Activated CD8-positive, alpha-beta T cell treated with anti-CD3 and anti-CD28 coated beads for 36 hours (primary cell): ENCODE results near the gene PRKD3. TPM values are rescaled to one million over a fixed set of nuclear protein-coding genes. Genes with fewer than 3 reads are reported as not detected.

Experiments used
- ATAC-seq: fragments of 200-7000 bp; cut with Tn5 transposase; one replicate; pipeline ENCODE4 v1.10.0; 2021; ENCODE audit warnings: mild to moderate bottlenecking, moderate library complexity
- CTCF ChIA-PET: fragments of 350-600 bp; sonication (Branson Sonifier 250); formaldehyde crosslinking; loops from one replicate; lab custom pipeline; 2021; ENCODE audit warnings: antibody characterized with exemption; lab: Charles Lee
- POLR2A ChIA-PET: fragments of 350-600 bp; sonication (Branson Sonifier 250); formaldehyde crosslinking; loops from one replicate; lab custom pipeline; 2021; ENCODE audit warnings: antibody characterized with exemption; lab: Charles Lee
- DNase-seq: peaks from one replicate; pipeline ENCODE4 v3.0.0-alpha.2; 2020
- H3K27ac Mint-ChIP-seq: one replicate; pipeline ENCODE4 v1.8.0; 2021; ENCODE audit warnings: mild to moderate bottlenecking, mixed read lengths
- H3K27me3 Mint-ChIP-seq: one replicate; pipeline ENCODE4 v1.8.0; 2021; ENCODE audit warnings: mixed read lengths
- H3K36me3 Mint-ChIP-seq: one replicate; pipeline ENCODE4 v1.8.0; 2021; ENCODE audit warnings: low read depth, mixed read lengths
- H3K4me1 Mint-ChIP-seq: one replicate; pipeline ENCODE4 v1.8.0; 2021; ENCODE audit warnings: low read depth, mixed read lengths
- H3K4me3 Mint-ChIP-seq: one replicate; pipeline ENCODE4 v1.8.0; 2021; ENCODE audit warnings: mild to moderate bottlenecking, moderate library complexity, mixed read lengths
- H3K9me3 Mint-ChIP-seq: one replicate; pipeline ENCODE4 v1.8.0; 2021; ENCODE audit warnings: mixed read lengths
- intact Hi-C: fragments of 100-400 bp; cut with micrococcal nuclease; formaldehyde crosslinking; loops from one replicate; pipeline ENCODE4 v1.10.0; 2022
- total RNA-seq, 2 experiments: library from RNA; stranded (reverse); gene quantifications; one replicate each; pipeline ENCODE4 v1.2.3, GENCODE V29; 2021
- TF ChIP-seq, protein P1 (sequence below): fragments of 200-600 bp; IDR thresholded peaks from one replicate; pipeline ENCODE4 v1.8.0; 2022; ENCODE audit warnings: antibody characterized with exemption, mild to moderate bottlenecking

PRKD3 gene
- total RNA-seq, 2 experiments from 2014 or later = 23.8 to 25.6 TPM

DNA sequence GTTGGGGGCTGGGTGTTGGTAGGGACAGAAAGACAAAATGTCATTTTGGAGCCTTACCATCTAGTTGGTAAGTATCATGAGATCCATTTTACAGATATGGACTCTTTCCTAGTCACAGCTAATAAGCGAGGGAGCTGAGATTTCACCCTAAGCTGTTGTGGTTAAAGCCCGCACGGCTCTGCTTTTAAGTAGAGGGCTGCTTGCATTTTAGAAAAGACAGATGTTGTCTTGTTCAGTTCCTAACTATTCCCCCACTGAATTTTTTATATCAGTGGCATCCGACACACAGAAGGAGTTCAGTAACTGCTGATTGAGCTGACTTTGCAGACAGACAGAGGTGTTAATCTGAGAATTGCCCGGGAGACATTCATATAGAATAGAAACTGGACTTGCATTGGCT is 23.5 kb upstream of the PRKD3 start:
- Mint-ChIP-seq H3K36me3 (no peaks in the 10 kb centered on the region), H3K27ac (no peak overlapping the region), H3K4me3 (no peak overlapping the region), H3K4me1 (peaks cover 11% of the 10 kb centered on the region), H3K9me3 (no peaks in the 10 kb centered on the region), H3K27me3 (peaks cover 41% of the 10 kb centered on the region)
- POLR2A ChIA-PET = no interaction called here
- intact Hi-C loops = no loop called here
- ATAC-seq = no peak
- TF ChIP-seq, protein P1, sequence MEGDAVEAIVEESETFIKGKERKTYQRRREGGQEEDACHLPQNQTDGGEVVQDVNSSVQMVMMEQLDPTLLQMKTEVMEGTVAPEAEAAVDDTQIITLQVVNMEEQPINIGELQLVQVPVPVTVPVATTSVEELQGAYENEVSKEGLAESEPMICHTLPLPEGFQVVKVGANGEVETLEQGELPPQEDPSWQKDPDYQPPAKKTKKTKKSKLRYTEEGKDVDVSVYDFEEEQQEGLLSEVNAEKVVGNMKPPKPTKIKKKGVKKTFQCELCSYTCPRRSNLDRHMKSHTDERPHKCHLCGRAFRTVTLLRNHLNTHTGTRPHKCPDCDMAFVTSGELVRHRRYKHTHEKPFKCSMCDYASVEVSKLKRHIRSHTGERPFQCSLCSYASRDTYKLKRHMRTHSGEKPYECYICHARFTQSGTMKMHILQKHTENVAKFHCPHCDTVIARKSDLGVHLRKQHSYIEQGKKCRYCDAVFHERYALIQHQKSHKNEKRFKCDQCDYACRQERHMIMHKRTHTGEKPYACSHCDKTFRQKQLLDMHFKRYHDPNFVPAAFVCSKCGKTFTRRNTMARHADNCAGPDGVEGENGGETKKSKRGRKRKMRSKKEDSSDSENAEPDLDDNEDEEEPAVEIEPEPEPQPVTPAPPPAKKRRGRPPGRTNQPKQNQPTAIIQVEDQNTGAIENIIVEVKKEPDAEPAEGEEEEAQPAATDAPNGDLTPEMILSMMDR = no peak
- CTCF ChIA-PET = interaction anchor here (1.0 to 1.1 kb wide), 2 partner anchors 42 to 47 kb away, joined by 3 read pairs; no protein-coding TSS in a partner anchor
- DNase-seq = no peak

DNA sequence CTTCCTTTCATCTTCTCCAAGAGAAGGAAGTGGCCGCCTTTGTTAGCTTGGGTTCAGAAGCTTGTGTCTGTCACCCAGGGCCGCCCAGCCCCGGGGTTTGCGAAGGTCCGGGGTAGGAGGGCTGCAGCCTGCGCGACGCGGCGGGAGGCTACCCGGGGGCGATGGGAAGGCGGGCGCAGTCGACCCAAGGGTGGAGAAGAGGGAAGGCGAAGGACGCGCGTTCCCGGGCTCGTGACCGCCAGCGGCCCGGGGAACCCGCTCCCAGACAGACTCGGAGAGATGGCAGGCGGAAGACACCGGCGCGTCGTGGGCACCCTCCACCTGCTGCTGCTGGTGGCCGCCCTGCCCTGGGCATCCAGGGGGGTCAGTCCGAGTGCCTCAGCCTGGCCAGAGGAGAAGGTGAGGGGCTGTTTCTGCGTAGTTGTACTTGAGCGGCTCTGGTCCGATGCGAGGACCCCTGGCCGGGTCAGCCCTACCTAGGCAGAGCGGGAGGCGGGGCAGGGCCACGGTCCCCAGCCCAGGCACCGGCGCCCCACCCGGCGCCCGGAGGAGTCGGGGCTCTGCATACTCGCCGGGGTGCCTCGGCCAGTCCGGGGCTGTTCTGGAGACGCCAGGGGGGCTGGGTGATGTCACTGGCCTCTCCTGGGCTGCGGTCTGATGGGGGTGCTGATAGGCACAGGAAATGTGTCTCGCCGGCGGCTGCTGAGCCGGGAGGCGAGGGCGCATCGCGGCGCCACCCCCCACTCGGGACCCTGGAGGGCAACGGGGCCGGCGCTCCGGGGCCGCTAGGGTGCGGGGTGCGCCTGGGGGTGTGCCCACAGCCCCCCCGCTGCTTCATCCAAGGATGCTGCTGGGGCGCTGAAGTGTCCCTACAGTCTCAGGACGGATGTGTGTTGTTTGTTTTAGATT is 20.1 kb upstream of the PRKD3 start, which contains the start of gene QPCT:
Gene QPCT, plus strand, starts transcription at position 178 of the 909 bp plus-strand sequence. Its CDS starts 102 bp downstream, at position 280.
- peak; percentile 79 for DNase-seq
- H3K27me3 Mint-ChIP-seq = peaks cover 33% of the 10 kb centered on the region
- intact Hi-C loops = no loop called here
- CTCF ChIA-PET = interaction anchor here (1.4 kb wide), 1 partner anchor 42 kb away, joined by 3 read pairs; no protein-coding TSS in a partner anchor
- peak; percentile 92 for ATAC-seq
- peaks cover 18% of the 10 kb centered on the region for H3K4me1 Mint-ChIP-seq
- POLR2A ChIA-PET = no interaction called here
- peak within 1 kb of the TSS; percentile 14 for H3K27ac Mint-ChIP-seq
- no peaks in the 10 kb centered on the region for H3K36me3 Mint-ChIP-seq
- no peaks in the 10 kb centered on the region for H3K9me3 Mint-ChIP-seq
- TF ChIP-seq, protein P1 = no peak
- H3K4me3 Mint-ChIP-seq = peak within 1 kb of the TSS; percentile 67

GRCh38 chr2:37343537-37344434 is 19.2 kb upstream of the PRKD3 start:
- CTCF ChIA-PET = interaction anchor here (0.8 to 3.6 kb wide), 4 partner anchors 34 to 534 kb away, joined by 3 to 14 read pairs (median 4); no protein-coding TSS in a partner anchor

GRCh38 chr2:37342591-37343220 is 18.1 kb upstream of the PRKD3 start:
- DNase-seq (no peak), ATAC-seq (no peak)
- Mint-ChIP-seq H3K36me3 (no peaks in the 10 kb centered on the region), H3K27ac (no peak overlapping the region), H3K4me1 (peaks cover 25% of the 10 kb centered on the region), H3K27me3 (peaks cover 26% of the 10 kb centered on the region), H3K9me3 (no peaks in the 10 kb centered on the region), H3K4me3 (no peak overlapping the region)
- ChIA-PET POLR2A (no interaction called here), CTCF (interaction anchor here (0.8 to 3.6 kb wide), 4 partner anchors 35 to 535 kb away, joined by 3 to 14 read pairs (median 4); no protein-coding TSS in a partner anchor)
- TF ChIP-seq, protein P1 = no peak
- intact Hi-C loops = loop anchor here (2.0 kb wide), 1 partner anchor 24 kb away; no protein-coding TSS in a partner anchor

More at GRCh38 chr2:37343537-37344434, 19.2 kb upstream of the PRKD3 start:
- H3K27me3 Mint-ChIP-seq = peaks cover 32% of the 10 kb centered on the region
- intact Hi-C loops = loop anchor here (2.0 kb wide), 1 partner anchor 23 kb away; no protein-coding TSS in a partner anchor
- TF ChIP-seq, protein P1 = no peak
- ATAC-seq (no peak), DNase-seq (no peak)
- H3K27ac Mint-ChIP-seq = no peak overlapping the region
- H3K4me1 Mint-ChIP-seq = peaks cover 22% of the 10 kb centered on the region
- no peaks in the 10 kb centered on the region for H3K9me3 Mint-ChIP-seq
- POLR2A ChIA-PET = no interaction called here
- no peaks in the 10 kb centered on the region for H3K36me3 Mint-ChIP-seq
- peak overlapping the region; percentile 67 for H3K4me3 Mint-ChIP-seq
